Vagina (tissue), 2 donors: ENCODE data around the gene PTPRD.

ENCODE experiments used
- POLR2AphosphoS5 ChIP-seq, 2 donors: sonication (generic); formaldehyde crosslinking; IDR thresholded peaks; one replicate each; pipeline ENCODE4 v1.9.0; 2017; ENCODE audit warnings: antibody characterized with exemption in 2 of 2, mild to moderate bottlenecking in 2 of 2, low read depth in 1 of 2; ENCODE audit not compliant: insufficient read depth in 1 of 2
- TF ChIP-seq, protein P1 (sequence below), 3 experiments: fragments of 450-650 bp in 2 of 3; fragments of 200-600 bp in 1 of 3; sonication (generic) in 1 of 3; IDR thresholded peaks; one replicate each; pipeline ENCODE4 v1.5.1; 2017 to 2019; ENCODE audit warnings: antibody characterized with exemption in 3 of 3, mild to moderate bottlenecking in 2 of 3, moderate library complexity in 2 of 3

GRCh38 chr9:9764821-9765220 is 848.0 kb downstream of the PTPRD start:
- TF ChIP-seq, protein P1, sequence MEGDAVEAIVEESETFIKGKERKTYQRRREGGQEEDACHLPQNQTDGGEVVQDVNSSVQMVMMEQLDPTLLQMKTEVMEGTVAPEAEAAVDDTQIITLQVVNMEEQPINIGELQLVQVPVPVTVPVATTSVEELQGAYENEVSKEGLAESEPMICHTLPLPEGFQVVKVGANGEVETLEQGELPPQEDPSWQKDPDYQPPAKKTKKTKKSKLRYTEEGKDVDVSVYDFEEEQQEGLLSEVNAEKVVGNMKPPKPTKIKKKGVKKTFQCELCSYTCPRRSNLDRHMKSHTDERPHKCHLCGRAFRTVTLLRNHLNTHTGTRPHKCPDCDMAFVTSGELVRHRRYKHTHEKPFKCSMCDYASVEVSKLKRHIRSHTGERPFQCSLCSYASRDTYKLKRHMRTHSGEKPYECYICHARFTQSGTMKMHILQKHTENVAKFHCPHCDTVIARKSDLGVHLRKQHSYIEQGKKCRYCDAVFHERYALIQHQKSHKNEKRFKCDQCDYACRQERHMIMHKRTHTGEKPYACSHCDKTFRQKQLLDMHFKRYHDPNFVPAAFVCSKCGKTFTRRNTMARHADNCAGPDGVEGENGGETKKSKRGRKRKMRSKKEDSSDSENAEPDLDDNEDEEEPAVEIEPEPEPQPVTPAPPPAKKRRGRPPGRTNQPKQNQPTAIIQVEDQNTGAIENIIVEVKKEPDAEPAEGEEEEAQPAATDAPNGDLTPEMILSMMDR (IDR thresholded peaks at IDR 0.05): no peak
- no peak for TF ChIP-seq POLR2AphosphoS5 (IDR thresholded peaks at IDR 0.05; ENCODE audit: insufficient read depth in 1 of 2, low read depth in 1 of 2)
